ENCODE results near the gene SDHD.
A peak's percentile ranks its signal among the peaks of the same experiment; 100 is the strongest.
"Not testable (repeated sequence)": the region's sequence is repeated elsewhere in the genome, so short reads cannot be mapped to it uniquely, and the experiment has no call there.

Gene SDHD

DNA sequence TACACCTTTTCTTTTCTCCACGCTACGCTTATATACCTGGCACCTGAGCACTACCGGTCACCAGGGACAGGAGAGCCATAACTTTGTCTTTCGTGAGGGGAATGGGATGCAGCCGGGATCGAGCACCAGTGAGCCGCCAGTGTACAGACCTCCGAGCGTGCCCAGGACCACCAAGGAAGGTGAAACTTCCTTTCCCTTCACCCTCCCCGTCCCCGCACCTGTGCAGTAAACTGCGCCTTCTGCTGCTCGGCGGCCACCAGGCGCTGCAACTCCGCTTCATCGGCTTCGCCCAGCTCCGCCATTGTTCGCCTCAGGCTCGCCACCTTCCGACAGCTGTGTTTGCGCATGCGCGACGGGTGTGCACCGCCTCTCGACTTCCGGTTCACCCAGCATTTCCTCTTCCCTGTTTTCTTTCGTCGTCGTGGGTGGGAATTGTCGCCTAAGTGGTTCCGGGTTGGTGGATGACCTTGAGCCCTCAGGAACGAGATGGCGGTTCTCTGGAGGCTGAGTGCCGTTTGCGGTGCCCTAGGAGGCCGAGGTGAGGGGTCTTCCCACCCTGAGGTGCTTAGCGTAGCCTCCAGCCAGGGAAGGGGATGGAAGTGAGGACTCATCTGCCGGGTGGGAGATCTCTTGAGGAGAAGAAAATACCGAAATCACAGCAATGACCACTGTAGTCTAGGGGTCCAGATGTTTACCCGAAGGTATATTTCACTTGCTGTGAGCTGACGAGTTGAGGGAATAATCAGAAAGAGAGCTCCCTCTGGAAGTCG lies at the start of gene SDHD, which contains the start of gene TIMM8B:
Gene SDHD (plus strand): TSS at position 452 of the 770 bp plus-strand sequence. CDS start 35 bp downstream, at position 487.
Gene TIMM8B (minus strand): TSS at position 335 of the 770 bp plus-strand sequence. CDS start 33 bp downstream, at position 302.
- DNase-seq: peak; percentile 97

DNA sequence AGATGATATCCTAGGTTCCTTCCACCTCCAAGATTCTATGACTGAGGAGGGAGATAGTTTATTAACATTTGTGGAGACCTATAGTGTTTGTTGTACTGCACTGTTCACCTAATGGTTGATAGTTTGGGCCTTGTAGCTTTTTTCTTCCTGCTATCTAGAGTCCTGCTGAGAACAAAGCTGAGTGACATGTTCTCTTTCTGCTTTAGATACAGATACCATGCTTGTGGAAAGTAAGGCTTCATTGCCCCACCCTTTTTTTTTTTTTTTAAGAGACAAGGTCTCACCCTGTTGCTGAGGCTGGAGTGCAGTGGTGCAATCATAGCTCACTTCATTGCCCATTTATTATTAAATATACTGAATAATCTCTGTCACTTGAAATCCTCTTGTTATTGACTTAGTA lies 49.1 kb upstream of the SDHD start:
- DNase-seq: no peak

DNA sequence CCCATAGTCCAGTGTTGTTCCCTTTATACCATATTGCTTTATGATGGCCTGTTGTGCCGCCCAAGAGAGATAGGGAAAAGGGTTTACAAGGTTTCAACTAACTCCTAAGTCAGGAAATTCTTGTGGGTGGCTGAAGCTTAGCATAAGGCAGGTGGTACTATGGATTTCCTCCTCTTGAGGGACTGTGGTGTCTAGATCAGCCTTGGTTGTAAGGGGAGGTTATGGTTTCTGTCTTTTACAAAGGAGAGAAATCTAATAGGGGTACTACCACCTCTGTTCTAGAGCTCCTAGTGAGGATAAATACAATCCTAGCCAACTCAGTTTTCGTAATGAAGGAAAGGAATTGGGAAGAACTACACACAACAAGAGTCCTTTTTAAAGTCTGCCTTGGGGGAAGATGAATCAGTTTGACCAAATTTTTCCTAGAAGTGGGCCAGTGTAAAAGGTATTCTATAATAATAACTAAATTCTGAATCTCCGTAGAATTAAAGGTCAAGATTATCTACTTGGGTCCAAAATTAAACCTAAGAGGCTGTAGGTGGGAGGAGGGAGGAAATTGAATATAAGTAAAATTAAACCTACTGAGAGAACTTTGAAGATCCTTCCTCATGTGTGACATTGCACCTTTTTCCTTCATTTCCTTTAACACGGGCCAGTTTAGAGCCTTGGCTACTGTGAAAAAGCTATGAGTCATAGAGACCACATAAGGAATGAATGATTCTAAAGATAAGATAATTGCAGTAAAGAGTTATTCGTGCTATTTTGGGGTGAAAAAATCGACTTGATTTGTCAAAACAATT lies 44.3 kb upstream of the SDHD start:
- no peak for DNase-seq

DNA sequence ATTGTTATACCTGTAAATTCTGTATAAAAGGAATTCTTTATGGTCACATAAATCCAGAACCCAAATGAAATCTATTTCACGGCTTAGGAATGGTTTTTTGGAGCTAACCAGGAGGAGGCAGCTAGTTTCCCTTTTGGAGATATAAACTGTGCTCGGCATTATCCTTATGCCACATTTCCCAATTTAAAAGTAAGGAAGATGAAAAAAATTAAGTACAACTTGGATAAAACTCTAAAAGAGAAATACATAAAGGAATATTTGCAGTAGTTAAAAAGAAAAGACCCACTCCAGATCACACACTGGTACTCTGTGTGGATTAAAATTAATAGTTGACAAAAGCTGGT lies 43.7 kb upstream of the SDHD start:
- no peak for DNase-seq

DNA sequence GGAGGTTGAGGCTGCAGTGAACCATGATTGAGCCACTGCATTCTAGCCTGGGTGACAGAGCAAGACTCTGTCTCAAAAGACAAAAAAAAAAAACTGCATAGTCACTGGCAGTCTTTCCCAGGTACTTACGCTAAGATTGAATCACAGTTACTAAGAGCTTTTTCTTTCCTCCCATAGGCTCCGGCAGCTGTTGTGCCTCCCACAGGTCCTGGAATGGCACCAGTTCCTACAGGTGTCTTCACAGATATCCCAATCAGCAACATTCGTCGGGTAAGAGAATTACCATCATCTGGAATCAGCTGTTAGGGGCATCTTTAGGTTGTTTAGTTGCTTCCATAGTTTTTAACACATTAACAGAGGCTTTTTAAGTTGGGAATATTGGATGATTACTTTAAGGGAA lies 41.7 kb upstream of the SDHD start:
- no peak for DNase-seq

DNA sequence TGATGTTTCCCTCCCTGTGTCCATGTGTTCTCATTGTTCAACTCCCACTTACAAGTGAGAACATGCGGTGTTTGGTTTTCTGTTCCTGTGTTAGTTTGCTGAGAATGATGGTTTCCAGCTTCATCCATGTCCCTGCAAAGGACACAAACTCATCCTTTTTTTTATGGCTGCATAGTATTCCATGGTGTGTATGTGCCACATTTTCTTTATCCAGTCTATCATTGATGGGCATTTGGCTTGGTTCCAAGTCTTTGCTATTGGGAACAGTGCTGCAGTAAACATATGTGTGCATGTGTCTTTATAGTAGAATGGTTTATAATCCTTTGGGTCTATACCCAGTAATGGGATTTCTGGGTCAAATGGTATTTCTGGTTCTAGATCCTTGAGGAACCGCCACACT lies 40.0 kb upstream of the SDHD start:
- DNase-seq: not testable (repeated sequence)

DNA sequence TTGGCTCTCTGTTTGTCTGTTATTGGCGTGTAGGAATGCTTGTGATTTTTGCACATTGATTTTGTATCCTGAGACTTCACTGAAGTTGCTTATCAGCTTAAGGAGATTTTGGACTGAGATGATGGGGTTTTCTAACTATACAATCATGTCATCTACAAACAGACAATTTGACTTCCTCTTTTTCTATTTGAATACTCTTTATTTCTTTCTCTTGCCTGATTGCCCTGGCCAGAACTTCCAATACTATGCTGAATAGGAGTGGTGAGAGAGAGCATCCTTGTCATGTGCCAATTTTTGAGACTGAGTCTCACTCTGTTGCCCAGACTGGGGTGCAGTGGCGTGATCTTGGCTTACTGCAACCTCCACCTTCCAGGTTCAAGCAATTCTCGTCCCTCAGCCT lies 38.4 kb upstream of the SDHD start:
- DNase-seq: not testable (repeated sequence)

DNA sequence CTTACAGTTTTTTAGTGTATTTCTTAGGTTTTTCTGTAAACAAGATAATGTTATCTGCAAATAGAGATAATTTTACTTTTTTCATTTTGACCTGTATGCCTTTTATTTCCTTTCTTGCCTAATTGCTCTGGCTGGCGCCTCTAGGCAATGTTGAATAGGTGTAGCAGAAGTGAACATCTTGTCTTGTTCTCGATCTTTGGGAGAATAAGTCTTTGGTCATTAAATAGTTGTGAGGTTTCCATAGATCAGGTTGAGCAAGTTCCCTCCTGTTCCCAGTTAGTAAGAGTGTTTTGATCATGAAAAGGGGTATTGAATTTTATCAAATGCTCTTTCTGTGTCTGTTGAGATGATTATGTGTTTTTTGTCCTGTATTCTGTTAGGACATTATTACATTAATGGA lies 36.9 kb upstream of the SDHD start:
- no peak for DNase-seq

DNA sequence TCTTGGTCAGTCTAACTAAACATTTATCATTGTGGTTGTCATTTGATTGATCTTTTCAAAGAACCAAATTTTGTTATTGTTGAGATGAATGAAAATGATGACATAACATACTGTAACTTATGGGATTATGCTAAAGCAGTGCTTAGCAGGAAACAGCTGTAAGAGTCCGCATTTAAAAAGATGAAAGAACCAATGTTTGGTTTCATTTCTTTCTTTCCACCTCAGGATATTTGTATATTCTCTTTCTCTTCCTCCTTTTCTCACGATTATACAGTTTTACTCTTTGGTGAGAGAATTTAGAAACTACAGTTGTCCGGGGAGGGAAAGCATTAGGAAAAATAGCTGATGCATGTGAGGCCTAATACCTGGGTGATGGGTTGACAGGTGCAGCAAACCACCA lies 36.0 kb upstream of the SDHD start:
- DNase-seq: no peak

DNA sequence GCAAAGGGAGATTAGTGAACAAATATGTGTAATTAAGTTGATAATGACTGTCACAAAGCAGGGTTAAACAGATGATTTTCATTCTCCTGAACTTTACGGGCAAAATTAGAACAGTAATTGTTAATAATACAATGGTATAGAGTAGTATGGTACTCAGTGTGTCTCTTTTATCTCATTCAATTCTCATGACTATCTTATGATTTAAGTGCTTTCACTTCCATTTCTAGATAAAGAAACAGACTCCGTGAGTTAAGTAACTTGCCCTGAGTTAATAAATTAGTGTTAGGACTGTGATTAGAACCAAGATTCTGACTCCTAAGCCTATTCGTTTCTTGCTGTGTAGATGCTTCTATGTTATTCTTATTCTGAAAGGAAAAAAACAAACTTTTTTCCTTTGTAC lies 34.9 kb upstream of the SDHD start:
- no peak for DNase-seq

DNA sequence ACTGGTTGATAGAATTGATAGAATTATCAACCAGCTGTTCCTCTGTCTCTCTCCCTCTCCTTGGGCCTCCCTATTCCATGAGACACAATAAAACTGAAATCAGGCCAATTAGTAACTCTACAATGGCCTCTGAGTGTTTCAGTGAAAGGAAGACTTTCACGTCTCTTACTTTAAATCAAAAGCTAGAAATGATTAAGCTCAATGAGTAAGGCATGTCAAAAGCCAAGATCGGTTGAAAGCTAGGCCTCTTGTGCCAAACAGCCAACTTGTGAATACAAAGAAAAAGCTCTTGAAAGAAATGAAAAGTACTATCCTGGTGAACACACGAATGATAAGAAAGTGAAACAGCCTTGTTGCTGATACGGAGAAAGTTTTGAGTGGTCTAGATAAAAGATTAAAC lies 29.5 kb upstream of the SDHD start:
- DNase-seq: no peak

DNA sequence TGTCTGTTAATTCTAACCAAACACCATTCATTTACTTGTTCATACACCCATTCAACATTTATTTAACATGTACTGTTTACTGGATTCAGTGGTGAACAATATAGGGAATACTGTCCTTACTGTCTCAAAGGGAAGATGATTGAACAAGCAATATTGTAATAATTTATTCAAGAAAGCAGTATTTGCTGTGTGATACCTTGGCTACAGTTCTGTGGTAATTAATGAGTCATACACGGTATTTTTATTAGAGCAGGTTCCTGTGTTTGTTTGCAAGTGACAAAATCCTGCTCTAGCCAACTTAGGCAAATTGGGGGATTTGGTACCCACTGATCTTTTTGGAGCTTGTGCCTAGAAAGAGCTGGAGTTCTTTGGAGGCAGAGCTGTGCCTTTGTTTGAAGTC lies 28.6 kb upstream of the SDHD start:
- DNase-seq: no peak

DNA sequence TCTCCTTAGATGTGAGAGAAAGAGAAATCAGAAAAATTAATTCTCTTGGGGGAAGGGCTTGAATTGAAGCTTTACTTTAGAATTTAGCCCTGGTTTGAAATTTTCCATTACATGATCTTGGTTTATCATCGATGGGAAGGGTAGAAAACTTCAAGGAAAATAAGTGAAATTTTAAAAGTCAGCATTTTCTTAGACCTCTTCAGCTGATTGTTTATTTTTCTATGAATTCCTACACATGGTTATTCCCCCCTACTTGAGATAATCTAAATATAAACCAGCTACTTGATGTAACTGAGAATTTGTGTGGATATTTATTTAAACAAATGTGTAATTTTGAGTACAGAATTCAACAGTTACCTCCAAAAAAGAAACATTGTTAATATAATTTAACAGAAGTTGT lies 23.8 kb upstream of the SDHD start:
- no peak for DNase-seq

DNA sequence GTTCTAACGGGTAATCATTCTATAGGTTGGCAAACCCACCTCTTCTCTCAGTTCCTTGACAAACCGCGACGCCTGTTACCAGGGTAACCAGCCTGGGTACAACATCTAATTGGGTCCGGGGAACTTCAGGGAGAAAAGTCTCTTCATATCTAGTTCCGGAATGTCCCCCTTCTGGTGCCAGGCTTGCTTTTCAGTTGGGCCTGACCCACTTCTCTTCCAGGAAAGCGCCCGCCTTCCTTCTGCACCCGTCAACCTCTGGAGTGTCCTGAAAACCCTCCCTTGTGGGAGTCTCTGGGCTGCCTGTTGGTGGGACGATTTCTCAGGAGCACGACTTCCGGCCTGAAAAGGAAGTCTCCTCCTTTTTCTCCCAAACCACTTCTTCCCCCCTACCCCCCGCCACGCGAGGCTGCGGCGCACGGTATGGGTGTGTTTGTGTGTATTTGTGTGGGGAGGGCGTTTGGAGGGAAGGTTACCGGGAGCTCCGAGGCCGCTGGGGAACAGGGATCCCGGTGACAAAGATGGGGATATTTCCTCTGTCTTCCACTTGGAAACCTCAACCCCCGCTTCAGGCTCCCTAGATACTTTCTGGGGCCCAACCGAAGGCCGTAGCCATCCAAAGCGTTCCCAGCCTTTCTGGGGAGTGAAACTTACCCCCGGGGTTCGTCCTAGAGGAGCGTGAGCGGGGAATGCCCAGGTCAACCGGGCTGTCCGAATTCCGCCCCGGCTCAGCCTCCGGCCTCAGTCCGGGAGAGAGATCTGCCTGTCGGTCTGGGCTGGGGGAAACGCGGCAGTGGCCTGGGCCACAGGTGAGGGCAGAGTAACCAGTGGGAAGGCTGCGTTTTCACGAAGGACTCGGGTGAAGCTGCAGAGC lies 12.5 kb upstream of the SDHD start, which contains the start of the genes NKAPD1 and PIH1D2:
Gene NKAPD1 (plus strand): TSS at position 359 of the 871 bp plus-strand sequence. CDS start 1,276 bp downstream, outside the sequence.
Gene PIH1D2 (minus strand): TSS at position 77 of the 871 bp plus-strand sequence. CDS start 843 bp downstream, outside the sequence.
- DNase-seq: peak; percentile 79

DNA sequence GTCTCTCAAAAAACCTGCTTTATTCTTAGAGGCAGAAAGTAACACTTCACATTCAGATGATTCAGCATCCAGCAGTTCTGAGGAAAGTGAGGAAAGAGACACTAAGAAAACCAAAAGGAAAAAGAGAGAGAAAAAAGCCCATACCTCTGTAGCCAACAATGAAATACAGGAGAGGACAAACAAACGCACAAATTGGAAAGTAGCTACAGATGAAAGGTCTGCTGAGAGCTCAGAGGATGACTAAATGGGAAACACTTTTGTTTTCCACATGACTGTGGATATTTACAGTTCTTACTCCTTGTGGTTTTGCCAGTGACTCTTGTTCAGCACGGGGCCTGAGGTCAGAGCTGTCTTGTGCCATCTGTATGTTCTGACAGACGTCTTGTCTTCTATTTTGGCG lies 3.9 kb upstream of the SDHD start:
- no peak for DNase-seq

DNA sequence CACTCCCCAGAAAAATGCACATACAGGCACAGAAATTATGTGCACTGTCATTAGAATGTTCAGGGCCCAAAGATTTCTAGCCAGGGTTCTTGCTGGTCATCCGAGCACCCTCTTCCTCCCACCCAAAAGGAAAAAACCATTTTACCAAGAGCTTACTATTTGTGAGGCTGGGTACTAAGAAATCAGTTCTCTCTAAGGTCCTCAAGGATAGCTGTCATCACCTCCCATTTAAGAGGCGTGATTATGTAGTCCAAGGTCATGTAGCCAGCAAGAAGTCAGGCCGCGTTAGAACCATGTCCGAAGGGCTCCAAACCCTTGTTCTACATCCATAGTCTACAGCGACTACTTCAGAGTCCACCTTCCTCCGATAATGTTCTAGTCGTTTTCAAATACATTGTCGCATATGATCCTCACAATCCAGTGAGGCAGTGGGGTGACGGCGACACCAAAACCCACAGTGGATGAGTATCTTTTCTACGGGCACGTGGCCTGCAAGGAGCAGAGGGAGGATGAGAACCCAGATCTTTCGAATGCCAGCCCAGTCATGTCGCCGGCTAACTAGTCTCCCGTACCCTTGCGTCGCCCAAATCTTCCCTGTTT lies 751 bp upstream of the SDHD start:
- no peak for DNase-seq

DNA sequence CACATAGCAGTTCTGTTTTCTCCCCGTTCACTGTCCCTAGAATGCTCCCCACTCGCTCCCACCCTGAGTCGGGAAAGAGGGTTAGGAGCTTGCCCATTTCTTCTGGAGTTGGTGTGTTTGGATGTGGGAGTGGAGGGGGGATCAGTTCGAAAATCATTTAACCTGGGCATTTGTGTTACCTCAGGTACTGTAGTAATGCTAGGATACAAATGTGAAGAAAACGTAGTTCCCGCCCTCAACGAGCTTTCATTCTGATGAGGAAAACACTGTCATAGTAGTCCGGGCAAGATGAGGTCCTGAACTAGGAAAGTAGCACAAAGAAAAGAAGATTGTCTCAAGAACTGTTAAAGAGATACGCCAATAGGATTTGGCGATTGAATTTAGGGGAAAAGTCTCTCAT lies 539 bp downstream of the SDHD start:
- DNase-seq: no peak

DNA sequence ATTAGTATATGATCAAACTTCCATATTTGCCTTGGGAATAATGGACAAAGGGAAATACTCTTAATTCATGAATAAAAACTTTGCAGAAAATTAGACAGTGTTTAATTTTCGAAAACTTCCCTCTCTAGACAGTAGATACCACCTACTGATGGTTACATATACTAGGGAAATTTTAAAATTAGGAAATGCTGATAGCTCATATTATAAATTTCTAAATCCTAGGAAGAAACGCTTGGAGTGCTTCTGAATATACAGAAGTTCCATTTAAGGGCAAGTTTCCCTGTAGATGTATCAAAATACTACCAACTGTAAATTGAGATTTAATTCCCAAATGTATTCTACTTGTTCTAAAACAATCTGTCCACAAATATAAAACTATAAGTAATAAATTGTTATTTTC lies 8.6 kb downstream of the SDHD start:
- not testable (repeated sequence) for DNase-seq

DNA sequence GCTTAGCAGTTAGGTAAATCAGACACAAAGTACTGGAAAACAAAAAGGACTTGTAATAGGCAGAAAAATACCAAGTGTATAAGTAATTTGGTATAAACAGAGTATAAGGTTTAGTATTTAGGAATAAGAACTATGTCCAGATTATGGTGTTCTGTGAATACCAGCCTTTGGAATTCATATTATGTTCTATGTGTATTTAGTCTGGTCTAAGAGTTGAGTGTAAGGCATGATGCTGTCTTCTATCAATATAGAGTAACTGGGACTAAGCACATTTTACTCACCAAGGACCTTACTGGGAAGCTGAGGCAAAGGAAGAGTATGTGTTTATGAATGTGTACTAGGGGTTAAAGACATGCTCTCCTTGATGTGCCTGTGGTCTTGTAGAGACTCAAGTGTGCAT lies 9.5 kb downstream of the SDHD start:
- DNase-seq: no peak

DNA sequence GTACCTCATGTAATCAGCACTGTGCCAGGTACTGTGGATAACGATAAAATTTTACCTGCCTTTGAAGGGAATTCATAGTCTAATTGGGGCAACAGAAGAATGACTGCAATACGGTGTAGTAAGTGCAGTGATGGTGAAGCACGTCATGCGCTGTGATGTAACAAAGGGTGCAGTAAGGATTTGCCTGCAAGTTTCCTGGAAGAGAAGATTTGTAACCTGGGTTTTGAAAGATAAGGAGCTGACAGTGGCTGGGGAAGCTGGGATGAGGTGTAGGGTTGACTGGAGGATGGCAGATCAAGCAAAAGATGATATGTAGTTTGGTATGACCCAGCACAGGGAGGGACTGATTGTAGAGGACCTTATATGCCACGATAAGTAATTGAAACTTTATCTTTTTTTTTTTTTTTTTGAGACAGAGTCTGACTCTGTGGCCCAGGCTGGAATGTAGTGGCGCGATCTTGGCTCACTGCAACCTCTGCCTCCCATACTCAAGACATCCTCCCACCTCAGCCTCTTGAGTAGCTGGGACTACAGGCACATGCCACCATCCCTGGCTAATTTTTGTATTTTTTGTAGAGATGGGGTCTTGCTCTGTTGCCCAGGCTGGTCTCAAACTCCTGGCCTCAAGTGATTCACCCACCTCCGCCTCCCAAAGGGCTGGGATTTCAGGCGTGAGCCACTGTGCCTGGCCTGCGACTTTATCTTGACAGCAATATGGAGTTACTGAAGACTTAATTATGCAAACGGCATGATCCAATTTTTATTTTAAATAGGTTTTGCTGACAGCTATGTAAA lies 11.3 kb downstream of the SDHD start:
- no peak for DNase-seq

DNA sequence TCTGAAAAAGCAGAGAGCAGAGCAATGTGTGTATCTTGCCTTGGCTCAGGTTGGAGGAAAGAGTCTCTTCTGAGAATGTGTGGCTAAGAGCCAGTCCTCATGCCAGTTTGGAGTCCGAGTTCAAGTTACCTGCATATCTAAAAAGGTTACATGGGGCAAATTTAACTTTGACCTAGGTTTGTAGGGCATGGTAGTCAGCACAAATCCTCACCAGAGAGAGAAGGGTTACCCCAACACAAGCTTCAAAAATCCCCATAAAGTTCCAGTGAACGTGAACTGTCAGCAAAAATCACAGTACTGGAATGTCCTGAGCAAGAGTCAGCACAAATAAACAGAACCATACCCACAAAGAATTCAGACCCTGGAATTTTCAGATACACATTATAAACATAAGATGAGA lies 13.8 kb downstream of the SDHD start:
- DNase-seq: no peak

DNA sequence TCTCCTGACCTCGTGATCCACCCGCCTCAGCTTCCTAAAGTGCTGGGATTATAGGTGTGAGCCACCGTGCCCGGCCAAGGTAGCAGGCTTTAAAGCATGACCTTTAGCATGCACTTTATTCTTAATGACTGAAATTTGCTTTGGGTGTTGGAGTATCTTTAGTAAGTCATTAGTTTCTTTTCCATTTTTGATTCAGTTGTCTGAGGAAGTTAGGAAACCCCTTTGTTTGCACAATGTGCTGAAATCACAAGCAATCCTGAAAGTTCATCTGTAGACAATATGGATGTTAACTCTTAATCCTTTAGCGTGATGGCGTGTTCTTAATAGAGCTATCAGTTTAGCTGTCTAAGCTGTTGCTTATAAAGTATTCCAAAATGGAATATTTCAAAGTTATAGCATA lies 16.8 kb downstream of the SDHD start:
- no peak for DNase-seq

Data from CD4-positive, alpha-beta T cell treated with Interleukin-15 for 1 hour (primary cell).